Small intestine (tissue), 7 donors: ENCODE data around the gene B4GALNT4. TPM values are rescaled to one million over a fixed set of nuclear protein-coding genes. Genes with fewer than 3 reads are reported as not detected.

Experiments
- DNase-seq, 2 donors: peaks; one replicate each; pipeline versions ENCODE4 v3.0.0 to v3.0.0-alpha.2; 2013
- FAIRE-seq: peaks from 2 replicates; lab custom pipeline; 2012; peaks lifted over from hg19 to GRCh38; lab: Jason Lieb, UNC
- H3K27ac ChIP-seq, 3 donors: one replicate each; pipeline ENCODE4 v1.5.1; 2013; ENCODE audit warnings: low read length in 2 of 3, mild to moderate bottlenecking in 2 of 3, control low read depth in 1 of 3, inconsistent platforms in 1 of 3, low read depth in 1 of 3, moderate library complexity in 1 of 3
- H3K27me3 ChIP-seq, 3 donors: one replicate each; pipeline ENCODE4 v1.6.1; 2013; ENCODE audit warnings: low read length in 3 of 3, inconsistent platforms in 1 of 3; ENCODE audit not compliant: control insufficient read depth in 3 of 3, insufficient read depth in 3 of 3
- H3K36me3 ChIP-seq, 3 donors: one replicate each; pipeline ENCODE4 v1.6.1; 2013; ENCODE audit warnings: low read length in 3 of 3, inconsistent platforms in 1 of 3, low read depth in 1 of 3, mild to moderate bottlenecking in 1 of 3, moderate library complexity in 1 of 3; ENCODE audit not compliant: control insufficient read depth in 3 of 3, insufficient read depth in 2 of 3
- H3K4me1 ChIP-seq, 3 donors: one replicate each; pipeline ENCODE4 v1.6.1; 2013; ENCODE audit warnings: low read length in 2 of 3, inconsistent platforms in 1 of 3, low read depth in 1 of 3, mild to moderate bottlenecking in 1 of 3, moderate library complexity in 1 of 3; ENCODE audit not compliant: control insufficient read depth in 3 of 3, insufficient read depth in 2 of 3
- H3K4me3 ChIP-seq, 3 donors: one replicate each; pipeline ENCODE4 v1.5.1; 2013; ENCODE audit warnings: low read length in 3 of 3, control low read depth in 1 of 3, inconsistent platforms in 1 of 3, low read depth in 1 of 3, mild to moderate bottlenecking in 1 of 3, moderate library complexity in 1 of 3
- H3K9me3 ChIP-seq, 2 donors: one replicate each; pipeline ENCODE4 v1.6.1; 2013; ENCODE audit warnings: low read depth in 1 of 2, low read length in 1 of 2; ENCODE audit not compliant: control insufficient read depth in 2 of 2, insufficient read depth in 1 of 2
- WGBS, 3 donors: extraction: QIAGEN DNeasy Blood & Tissue Kit; methylation state at CpG; one replicate each; pipeline ENCODE4 v1.1.7; 2013; 5-methylcytosine and 5-hydroxymethylcytosine counted together
- polyA plus RNA-seq, 4 donors: library from polyadenylated mRNA; stranded (reverse) in 3 of 4; unstranded in 1 of 4; fragments of 200-250 nt in 3 of 4; fragments of 120-200 nt in 1 of 4; gene quantifications; one replicate each; pipeline versions ENCODE4 v1.2.1 to v1.2.3, GENCODE V29; 2013
- donor health status: healthy with polysubstance abuse.
- donor health status: control.
- donor health status: control.
- donor health status: Bipolar disorder and iron deficiency.
- donor health status: healthy.

Gene B4GALNT4
- polyA plus RNA-seq, 4 donors = 4.5 to 23.8 (median 7.5) TPM

- Histone ChIP-seq H3K27ac (peak overlapping the region in 1 of 3 donors; percentile 33), H3K36me3 (peaks cover 0 to 11% (median 0%) of the 10 kb centered on the region in 3 donors), H3K4me1 (peaks cover 0 to 7% (median 0%) of the 10 kb centered on the region in 3 donors), H3K4me3 (peak overlapping the region in 1 of 3 donors; percentile 27), H3K27me3 (peaks cover 0 to 21% (median 13%) of the 10 kb centered on the region in 3 donors), H3K9me3 (peaks cover 0 to under 1% of the 10 kb centered on the region in 2 donors)
- WGBS, 3 donors = 24 to 33% (median 26%) methylated on average over 23 to 42 of the region's 42 CpGs
- DNase-seq (no peak), FAIRE-seq (no peak)
Measured at GRCh38 chr11:370070-370941, 1.0 kb downstream of the B4GALNT4 start.

DNA sequence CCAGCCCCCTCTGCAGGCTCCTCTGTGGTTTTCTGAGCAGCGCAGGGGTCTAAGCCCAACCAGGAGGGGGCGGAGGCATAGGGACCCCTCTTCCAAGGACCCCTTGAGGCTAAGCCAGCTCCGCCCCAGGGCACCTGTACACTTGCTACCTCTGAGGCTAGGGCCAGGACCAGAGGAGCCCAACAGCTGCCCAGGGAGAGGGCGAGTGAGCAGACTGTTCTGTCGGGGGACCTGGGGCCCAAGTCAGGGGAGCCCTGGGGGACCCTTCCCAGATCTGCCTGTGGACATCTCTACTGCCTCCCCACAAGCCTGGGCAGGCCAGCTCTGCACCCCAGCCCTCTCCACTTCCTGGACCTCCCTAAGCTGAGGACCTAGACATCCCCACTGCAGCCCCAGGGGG is 1.8 kb downstream of the B4GALNT4 start:
- Histone ChIP-seq H3K27me3 (peaks cover 0 to 21% (median 13%) of the 10 kb centered on the region in 3 donors), H3K4me3 (no peak overlapping the region), H3K4me1 (peaks cover 0 to 7% (median 0%) of the 10 kb centered on the region in 3 donors), H3K27ac (no peak overlapping the region), H3K36me3 (peaks cover 0 to 16% (median 0%) of the 10 kb centered on the region in 3 donors), H3K9me3 (peaks cover 0 to 7% of the 10 kb centered on the region in 2 donors)
- DNase-seq (no peak), FAIRE-seq (no peak)
- 68 to 79% (median 73%) methylated on average over 5 of the region's 5 CpGs for WGBS, 3 donors

DNA sequence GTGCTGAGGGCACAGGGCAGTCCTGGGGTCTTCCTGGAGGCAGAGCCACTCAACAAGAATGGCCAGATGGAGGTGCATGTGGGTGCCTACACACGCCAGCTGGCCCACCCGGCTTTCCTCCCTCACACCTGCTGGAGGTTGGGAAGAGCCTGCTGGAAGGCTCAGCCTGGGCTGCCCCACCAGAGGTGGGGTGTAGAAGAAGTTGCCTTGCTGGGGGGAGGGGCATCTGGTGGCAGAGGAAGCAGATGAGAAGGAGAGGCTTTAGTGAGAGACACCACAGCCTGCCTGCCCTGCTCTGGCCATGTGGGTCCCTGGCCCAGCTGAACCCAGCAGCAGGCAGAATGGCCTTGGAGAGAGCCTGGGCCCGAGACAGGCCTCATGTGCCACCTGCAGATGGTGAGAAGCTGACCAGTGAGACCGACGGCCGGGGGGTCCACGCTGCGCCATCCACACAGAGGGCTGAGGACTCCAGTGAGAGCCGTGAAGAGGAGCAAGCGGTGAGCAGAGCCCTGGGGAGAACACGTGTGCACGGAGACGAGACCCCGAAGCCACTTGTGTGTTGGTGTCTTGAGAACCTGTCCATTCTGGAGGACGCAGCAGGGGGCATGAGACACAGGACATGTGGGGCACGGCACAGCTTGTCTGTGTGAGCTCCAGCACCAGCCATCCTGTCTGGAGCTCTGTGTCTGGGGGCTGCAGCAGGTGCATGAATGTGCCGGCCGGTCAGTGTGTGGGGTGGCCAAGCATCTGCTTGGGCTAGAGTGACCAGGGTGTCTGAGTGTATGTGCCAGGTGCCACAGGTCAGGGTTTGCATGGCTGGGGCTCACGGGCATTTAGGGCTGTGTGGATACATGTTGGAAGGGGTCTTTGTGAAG is 2.7 kb downstream of the B4GALNT4 start:
- FAIRE-seq = no peak
- no peak overlapping the region for H3K27ac ChIP-seq
- peaks cover 0 to 7% of the 10 kb centered on the region in 2 donors for H3K9me3 ChIP-seq
- peaks cover 0 to 21% (median 13%) of the 10 kb centered on the region in 3 donors for H3K27me3 ChIP-seq
- peaks cover 0 to 16% (median 0%) of the 10 kb centered on the region in 3 donors for H3K36me3 ChIP-seq
- DNase-seq = no peak
- H3K4me1 ChIP-seq = peaks cover 0 to 7% (median 0%) of the 10 kb centered on the region in 3 donors
- 80 to 86% (median 81%) methylated on average over 19 of the region's 19 CpGs for WGBS, 3 donors
- no peak overlapping the region for H3K4me3 ChIP-seq

GRCh38 chr11:372809-373715 is 3.8 kb downstream of the B4GALNT4 start:
- H3K27ac ChIP-seq = no peak overlapping the region
- peaks cover 0 to 7% of the 10 kb centered on the region in 2 donors for H3K9me3 ChIP-seq
- peaks cover 0 to 6% (median 0%) of the 10 kb centered on the region in 3 donors for H3K4me1 ChIP-seq
- DNase-seq (no peak), FAIRE-seq (no peak)
- WGBS, 3 donors = 69 to 88% (median 77%) methylated on average over 40 to 41 of the region's 41 CpGs
- peaks cover 0 to 16% (median 0%) of the 10 kb centered on the region in 3 donors for H3K36me3 ChIP-seq
- peaks cover 0 to 14% (median 5%) of the 10 kb centered on the region in 3 donors for H3K27me3 ChIP-seq
- no peak overlapping the region for H3K4me3 ChIP-seq

GRCh38 chr11:373716-374551 is 4.6 kb downstream of the B4GALNT4 start:
- no peak overlapping the region for H3K4me3 ChIP-seq
- H3K9me3 ChIP-seq = peaks cover 0 to 7% of the 10 kb centered on the region in 2 donors
- 79 to 86% (median 79%) methylated on average over 23 of the region's 23 CpGs for WGBS, 3 donors
- DNase-seq (no peak), FAIRE-seq (no peak)
- H3K36me3 ChIP-seq = peaks cover 0 to 18% (median 0%) of the 10 kb centered on the region in 3 donors
- no peak overlapping the region for H3K27ac ChIP-seq
- H3K4me1 ChIP-seq = no peaks in the 10 kb centered on the region
- H3K27me3 ChIP-seq = peaks cover 0 to 6% (median 0%) of the 10 kb centered on the region in 3 donors

DNA sequence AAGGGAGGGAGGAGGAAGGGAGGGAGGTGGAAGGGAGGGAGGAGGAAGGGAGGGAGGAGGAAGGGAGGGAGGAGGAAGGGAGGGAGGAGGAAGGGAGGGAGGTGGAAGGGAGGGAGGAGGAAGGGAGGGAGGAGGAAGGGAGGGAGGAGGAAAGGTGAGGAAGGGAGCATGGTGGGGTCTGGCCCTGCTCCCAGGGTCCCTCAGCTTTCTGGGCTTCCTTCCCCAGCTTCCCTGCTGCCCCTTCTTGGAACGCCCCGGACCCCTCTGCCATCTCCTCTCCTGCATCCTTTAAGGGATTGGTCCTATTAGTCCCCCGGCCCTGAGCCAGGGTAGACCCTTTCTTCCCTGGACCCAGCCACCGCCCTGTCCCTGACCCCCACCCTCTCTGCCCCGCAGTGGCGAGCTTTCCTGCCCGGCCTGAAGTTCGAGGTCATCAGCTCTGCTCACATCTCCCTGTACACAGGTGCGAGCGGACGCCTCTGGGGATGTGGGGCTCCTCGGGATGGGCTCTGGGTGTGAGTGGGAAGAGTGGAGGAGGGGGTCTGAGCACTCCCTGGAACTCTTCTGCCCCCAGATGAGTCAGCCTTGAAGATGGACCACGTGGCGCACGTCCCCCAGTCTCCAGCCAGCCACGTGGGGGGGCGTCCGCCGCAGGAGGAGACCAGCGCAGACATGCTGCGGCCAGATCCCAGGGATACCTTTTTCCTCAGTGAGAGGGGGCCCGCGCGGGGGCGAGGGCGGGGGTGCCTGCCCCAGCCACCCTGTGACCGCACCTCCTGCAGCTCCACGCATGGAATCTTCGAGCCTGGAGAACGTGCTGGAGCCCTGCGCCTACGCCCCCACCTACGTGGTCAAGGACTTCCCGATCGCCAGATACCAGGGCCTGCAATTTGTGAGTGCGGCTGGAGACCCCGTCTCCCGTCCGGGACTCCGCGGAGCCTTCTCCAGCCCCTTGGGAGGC is 6.0 kb downstream of the B4GALNT4 start:
- DNase-seq (no peak), FAIRE-seq (no peak)
- no peak overlapping the region for H3K27ac ChIP-seq
- no peak overlapping the region for H3K4me3 ChIP-seq
- peaks cover 0 to 19% (median 0%) of the 10 kb centered on the region in 3 donors for H3K36me3 ChIP-seq
- no peaks in the 10 kb centered on the region for H3K4me1 ChIP-seq
- peaks cover 0 to 4% (median 2%) of the 10 kb centered on the region in 3 donors for H3K27me3 ChIP-seq
- 79 to 93% (median 85%) methylated on average over 39 to 41 of the region's 41 CpGs for WGBS, 3 donors
- peaks cover 0 to 7% of the 10 kb centered on the region in 2 donors for H3K9me3 ChIP-seq
